ENCODE data around the gene C1orf226. TPM values are rescaled to one million over a fixed set of nuclear protein-coding genes. Genes with fewer than 3 reads are reported as not detected.

C1orf226 gene
- total and polyA plus RNA-seq, 11 donors: 1.6 to 10.8 (median 5.9) TPM

DNA sequence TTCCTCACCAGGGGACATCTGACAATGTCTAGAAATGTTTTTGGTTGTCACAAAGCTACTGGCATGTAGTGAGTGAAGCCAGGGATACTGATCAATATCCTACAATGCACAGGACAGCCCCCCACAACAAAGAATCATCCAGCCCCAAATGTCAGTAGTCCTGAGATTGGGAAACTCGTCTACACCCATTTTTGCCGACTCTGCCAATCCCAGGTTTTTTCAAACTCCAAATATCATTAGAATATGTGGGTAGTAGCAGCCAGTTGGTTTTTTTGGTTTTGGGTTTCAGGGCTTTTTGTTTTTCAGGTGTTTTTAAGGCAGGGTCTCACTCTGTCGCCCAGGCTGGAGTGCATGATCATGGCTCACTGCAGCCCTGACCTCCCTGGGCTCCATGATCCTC lies 10.8 kb upstream of the C1orf226 start:
- WGBS, 4 donors: 93 to 98% (median 95%) methylated on average over 3 of the region's 3 CpGs
- intact Hi-C loops (cut with DNase I): no loop called here
- H3K27ac ChIP-seq: no peak overlapping the region
- peaks cover 0 to 7% (median 0%) of the 10 kb centered on the region in 9 donors for H3K36me3 ChIP-seq
- DNase-seq (no peak), ATAC-seq (no peak)
- H3K27me3 ChIP-seq: no peaks in the 10 kb centered on the region
- no peaks in the 10 kb centered on the region for H3K9me3 ChIP-seq
- no peak overlapping the region for H3K4me3 ChIP-seq
- no peak for TF ChIP-seq POLR2A (IDR thresholded peaks at IDR 0.05)
- TF ChIP-seq, protein P1, sequence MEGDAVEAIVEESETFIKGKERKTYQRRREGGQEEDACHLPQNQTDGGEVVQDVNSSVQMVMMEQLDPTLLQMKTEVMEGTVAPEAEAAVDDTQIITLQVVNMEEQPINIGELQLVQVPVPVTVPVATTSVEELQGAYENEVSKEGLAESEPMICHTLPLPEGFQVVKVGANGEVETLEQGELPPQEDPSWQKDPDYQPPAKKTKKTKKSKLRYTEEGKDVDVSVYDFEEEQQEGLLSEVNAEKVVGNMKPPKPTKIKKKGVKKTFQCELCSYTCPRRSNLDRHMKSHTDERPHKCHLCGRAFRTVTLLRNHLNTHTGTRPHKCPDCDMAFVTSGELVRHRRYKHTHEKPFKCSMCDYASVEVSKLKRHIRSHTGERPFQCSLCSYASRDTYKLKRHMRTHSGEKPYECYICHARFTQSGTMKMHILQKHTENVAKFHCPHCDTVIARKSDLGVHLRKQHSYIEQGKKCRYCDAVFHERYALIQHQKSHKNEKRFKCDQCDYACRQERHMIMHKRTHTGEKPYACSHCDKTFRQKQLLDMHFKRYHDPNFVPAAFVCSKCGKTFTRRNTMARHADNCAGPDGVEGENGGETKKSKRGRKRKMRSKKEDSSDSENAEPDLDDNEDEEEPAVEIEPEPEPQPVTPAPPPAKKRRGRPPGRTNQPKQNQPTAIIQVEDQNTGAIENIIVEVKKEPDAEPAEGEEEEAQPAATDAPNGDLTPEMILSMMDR (IDR thresholded peaks at IDR 0.05): no peak
- peaks cover 0 to 6% (median 0%) of the 10 kb centered on the region in 12 donors for H3K4me1 ChIP-seq

DNA sequence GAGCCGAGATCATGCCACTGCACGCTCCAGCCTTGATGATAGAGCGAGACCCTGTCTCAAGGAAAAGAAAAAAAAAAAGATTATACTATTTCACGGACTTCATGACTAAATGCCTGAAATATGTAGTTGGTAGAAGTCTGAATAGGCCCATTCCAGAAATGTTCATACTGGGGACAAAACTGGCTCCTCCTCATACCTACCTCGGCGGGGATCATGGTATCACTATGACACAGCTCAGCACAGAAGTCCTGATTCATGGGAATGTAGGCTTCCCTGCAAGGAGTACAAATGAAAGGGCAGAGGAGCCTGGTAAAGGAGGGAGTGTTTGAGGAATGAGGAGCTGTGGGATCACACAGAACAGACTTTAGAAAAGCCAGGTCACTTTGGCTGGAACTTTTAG lies 9.9 kb upstream of the C1orf226 start:
- H3K4me1 ChIP-seq: peaks cover 0 to 6% (median 0%) of the 10 kb centered on the region in 12 donors
- no peaks in the 10 kb centered on the region for H3K27me3 ChIP-seq
- DNase-seq (no peak), ATAC-seq (no peak)
- no peak for TF ChIP-seq POLR2A (IDR thresholded peaks at IDR 0.05)
- TF ChIP-seq, protein P1 (IDR thresholded peaks at IDR 0.05): no peak
- H3K9me3 ChIP-seq: no peaks in the 10 kb centered on the region
- H3K36me3 ChIP-seq: peaks cover 0 to 7% (median 0%) of the 10 kb centered on the region in 9 donors
- 91 to 94% (median 93%) methylated on average over 6 of the region's 6 CpGs for WGBS, 4 donors
- intact Hi-C loops (cut with DNase I): no loop called here
- H3K27ac ChIP-seq: no peak overlapping the region
- H3K4me3 ChIP-seq: no peak overlapping the region

DNA sequence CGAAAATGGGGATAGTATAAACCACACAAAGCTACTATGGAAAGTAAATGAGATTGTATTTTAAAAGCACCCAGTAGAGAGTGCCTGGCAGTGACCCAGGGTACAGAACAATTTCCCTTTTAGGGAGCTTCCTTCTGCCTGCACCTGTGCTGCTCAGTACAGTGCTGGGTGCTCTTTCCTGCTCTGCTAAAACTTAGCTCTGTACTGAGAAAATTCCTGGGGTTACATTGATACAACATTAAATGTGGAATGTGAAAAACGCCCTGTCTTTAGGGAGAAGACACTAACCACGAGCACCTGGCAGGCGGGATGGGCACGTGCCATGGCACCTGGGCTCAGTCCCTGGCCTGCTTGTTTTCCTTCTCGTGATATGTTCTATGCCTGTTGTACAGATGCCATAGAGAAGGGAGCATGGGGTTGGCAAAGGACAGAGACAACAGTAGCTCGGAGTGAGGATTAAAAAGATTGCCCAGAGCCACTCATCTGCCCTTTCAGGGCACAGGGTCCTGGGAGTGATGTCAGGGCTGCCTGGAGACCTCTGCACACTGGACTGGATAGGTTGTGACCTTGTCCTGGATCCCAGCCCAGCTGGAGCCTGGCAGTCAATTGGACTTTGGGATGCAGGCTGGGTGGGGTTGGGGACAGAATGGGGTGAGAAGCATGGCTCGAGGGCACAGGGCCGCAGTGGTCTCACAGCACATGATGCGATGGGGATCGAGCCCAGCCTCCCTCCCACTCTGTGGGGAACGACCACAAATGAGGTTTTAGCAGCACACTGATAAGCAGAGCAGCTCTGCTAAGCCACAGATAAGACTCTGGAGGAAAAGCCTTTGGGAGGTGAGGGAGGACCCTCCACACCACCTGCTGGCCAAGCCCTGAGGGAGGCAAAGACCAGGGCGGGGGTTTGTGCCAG lies 9.1 kb upstream of the C1orf226 start:
- no peak for DNase-seq
- intact Hi-C loops (cut with DNase I): no loop called here
- no peak overlapping the region for H3K27ac ChIP-seq
- no peaks in the 10 kb centered on the region for H3K27me3 ChIP-seq
- ATAC-seq: peak in 3 of 4 donors; percentile 20 to 28 (median 27)
- H3K9me3 ChIP-seq: no peaks in the 10 kb centered on the region
- H3K4me1 ChIP-seq: peaks cover 0 to 6% (median 0%) of the 10 kb centered on the region in 12 donors
- H3K36me3 ChIP-seq: peaks cover 0 to 2% (median 0%) of the 10 kb centered on the region in 9 donors
- H3K4me3 ChIP-seq: no peak overlapping the region
- TF ChIP-seq, protein P1 (IDR thresholded peaks at IDR 0.05): no peak
- no peak for TF ChIP-seq POLR2A (IDR thresholded peaks at IDR 0.05)
- WGBS, 4 donors: 58 to 70% (median 65%) methylated on average over 8 to 13 of the region's 13 CpGs

DNA sequence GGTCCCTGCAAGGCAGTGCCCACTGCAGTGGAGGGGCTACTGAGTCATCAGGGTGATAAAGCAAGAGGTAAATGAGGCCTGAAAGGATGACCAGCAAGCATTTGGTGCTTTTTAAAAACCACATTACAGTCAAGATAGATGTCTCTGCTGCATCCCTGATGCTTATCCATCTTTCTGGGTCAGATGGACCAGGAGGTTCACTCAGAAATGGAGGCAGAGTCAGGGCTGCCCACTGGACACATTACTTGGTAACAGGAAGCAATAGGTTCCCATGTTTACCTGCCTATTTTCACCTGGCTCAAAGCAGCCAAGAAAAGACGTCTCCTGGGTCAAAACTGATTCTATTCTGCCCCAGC lies 8.5 kb upstream of the C1orf226 start:
- TF ChIP-seq POLR2A (IDR thresholded peaks at IDR 0.05): no peak
- TF ChIP-seq, protein P1 (IDR thresholded peaks at IDR 0.05): no peak
- no peak for ATAC-seq
- peaks cover 0 to 6% (median 0%) of the 10 kb centered on the region in 12 donors for H3K4me1 ChIP-seq
- WGBS, 4 donors: 86 to 93% (median 90%) methylated on average over 1 of the region's 1 CpG
- H3K27me3 ChIP-seq: no peaks in the 10 kb centered on the region
- no peak overlapping the region for H3K4me3 ChIP-seq
- H3K27ac ChIP-seq: no peak overlapping the region
- no peaks in the 10 kb centered on the region for H3K36me3 ChIP-seq
- H3K9me3 ChIP-seq: no peaks in the 10 kb centered on the region
- intact Hi-C loops (cut with DNase I): no loop called here
- no peak for DNase-seq

Measured in heart left ventricle (tissue), 16 donors.